Left ventricle myocardium inferior (tissue), 1 donor: ENCODE results near the gene OR8B4. TPM values are rescaled to one million over a fixed set of nuclear protein-coding genes. Genes with fewer than 3 reads are reported as not detected.
A peak's percentile ranks its signal among the peaks of the same experiment; 100 is the strongest.

ENCODE experiments used
- DNase-seq: peaks from one replicate; pipeline ENCODE4 v3.0.0-alpha.2; 2020
- H3K27ac ChIP-seq: fragments of 200-600 bp; replicated peaks from 2 replicates; pipeline ENCODE4 v1.8.0; 2021
- H3K27me3 ChIP-seq: fragments of 200-600 bp; 2 replicates; pipeline ENCODE4 v1.8.0; 2021; ENCODE audit warnings: low read depth
- H3K36me3 ChIP-seq: fragments of 200-600 bp; 2 replicates; pipeline ENCODE4 v1.8.0; 2021
- H3K4me1 ChIP-seq: fragments of 200-600 bp; 2 replicates; pipeline ENCODE4 v1.8.0; 2021
- H3K4me3 ChIP-seq: fragments of 200-600 bp; 2 replicates; pipeline ENCODE4 v1.8.0; 2021; ENCODE audit warnings: mild to moderate bottlenecking, moderate library complexity
- H3K9me3 ChIP-seq: fragments of 200-600 bp; replicated peaks from 2 replicates; pipeline ENCODE4 v1.8.0; 2021
- CTCF ChIP-seq: fragments of 200-600 bp; IDR thresholded peaks from 2 replicates; pipeline ENCODE4 v1.8.0; 2021; ENCODE audit warnings: antibody characterized with exemption, mild to moderate bottlenecking, borderline replicate concordance
- intact Hi-C: fragments of 100-400 bp; cut with micrococcal nuclease; formaldehyde crosslinking; loops from one replicate; pipeline ENCODE4 v1.11.0; 2022
- total RNA-seq: library from RNA; stranded (reverse); fragmentation: NEBNext Ultra II Directional; extraction: Animal tissue kit (Norgen Biotek cat#: 25700); gene quantifications from one replicate; pipeline ENCODE4 v1.2.1, GENCODE V29; 2021
- donor health status: DM: no; HTN: yes; CAD: no; lungs with severe emphysema.

OR8B4 gene
- total RNA-seq, 1 donor from 2014 or later = not detected

- Histone ChIP-seq H3K27ac (no peak overlapping the region), H3K9me3 (peaks cover 33% of the 10 kb centered on the region), H3K27me3 (no peaks in the 10 kb centered on the region), H3K4me1 (no peaks in the 10 kb centered on the region), H3K4me3 (no peak overlapping the region), H3K36me3 (no peaks in the 10 kb centered on the region)
- intact Hi-C loops = no loop called here
- DNase-seq = no peak
- no peak for TF ChIP-seq CTCF
Measured at GRCh38 chr11:124446916-124447315, 22.2 kb upstream of the OR8B4 start.

GRCh38 chr11:124445646-124446150 lies 21.0 kb upstream of the OR8B4 start, which contains the start of gene OR8B8:
TSS of gene OR8B8 (minus strand) at chr11:124445696. CDS start at chr11:124441085, 4,611 bp downstream.
- intact Hi-C loops = no loop called here
- no peak within 1 kb of the TSS for H3K27ac ChIP-seq

GRCh38 chr11:124442847-124443246 lies 18.2 kb upstream of the OR8B4 start:
- Histone ChIP-seq H3K36me3 (no peaks in the 10 kb centered on the region), H3K4me1 (no peaks in the 10 kb centered on the region), H3K9me3 (no peaks in the 10 kb centered on the region), H3K4me3 (no peak overlapping the region), H3K27me3 (peaks cover 11% of the 10 kb centered on the region), H3K27ac (no peak overlapping the region)
- no peak for TF ChIP-seq CTCF
- DNase-seq = no peak
- intact Hi-C loops = no loop called here

More at GRCh38 chr11:124445646-124446150, 21.0 kb upstream of the OR8B4 start, which contains the start of gene OR8B8:
- Histone ChIP-seq H3K27me3 (peaks cover 9% of the 10 kb centered on the region), H3K4me1 (no peaks in the 10 kb centered on the region), H3K36me3 (no peaks in the 10 kb centered on the region), H3K4me3 (no peak within 1 kb of the TSS), H3K9me3 (peaks cover 23% of the 10 kb centered on the region)
- no peak for TF ChIP-seq CTCF
- DNase-seq = no peak

- intact Hi-C loops = no loop called here
- no peaks in the 10 kb centered on the region for H3K4me1 ChIP-seq
- H3K36me3 ChIP-seq = no peaks in the 10 kb centered on the region
- H3K4me3 ChIP-seq = no peak overlapping the region
- peak; percentile 15 for TF ChIP-seq CTCF
- no peaks in the 10 kb centered on the region for H3K9me3 ChIP-seq
- H3K27ac ChIP-seq = no peak overlapping the region
- H3K27me3 ChIP-seq = peaks cover 11% of the 10 kb centered on the region
- no peak for DNase-seq
Measured at GRCh38 chr11:124442442-124442841, 17.8 kb upstream of the OR8B4 start.

DNA sequence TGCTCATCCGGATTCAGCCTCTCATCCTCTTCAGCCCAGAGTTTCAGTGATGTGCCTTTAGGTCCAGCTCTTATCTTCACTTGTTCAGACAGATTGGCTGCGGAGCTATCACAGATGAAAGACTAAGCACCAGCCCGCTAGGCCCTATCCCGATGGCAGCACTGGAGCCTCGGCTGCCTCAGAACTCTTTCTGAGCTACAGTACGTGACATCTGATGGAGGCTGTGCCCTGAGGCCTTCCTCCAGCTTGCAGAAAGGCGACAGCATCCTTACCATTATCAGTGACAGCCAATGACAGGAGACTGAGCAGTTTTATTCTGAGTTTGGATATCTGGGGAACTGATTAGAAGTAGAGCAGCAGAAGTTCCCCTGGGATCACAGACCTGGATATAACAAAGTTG lies 16.8 kb upstream of the OR8B4 start:
- no peak for DNase-seq
- H3K4me3 ChIP-seq = no peak overlapping the region
- intact Hi-C loops = no loop called here
- TF ChIP-seq CTCF = no peak
- no peaks in the 10 kb centered on the region for H3K36me3 ChIP-seq
- H3K27me3 ChIP-seq = peaks cover 14% of the 10 kb centered on the region
- no peak overlapping the region for H3K27ac ChIP-seq
- H3K9me3 ChIP-seq = no peaks in the 10 kb centered on the region
- H3K4me1 ChIP-seq = no peaks in the 10 kb centered on the region

- no peaks in the 10 kb centered on the region for H3K4me1 ChIP-seq
- no peak overlapping the region for H3K4me3 ChIP-seq
- DNase-seq = no peak
- intact Hi-C loops = no loop called here
- no peak overlapping the region for H3K27ac ChIP-seq
- no peaks in the 10 kb centered on the region for H3K9me3 ChIP-seq
- H3K27me3 ChIP-seq = peaks cover 18% of the 10 kb centered on the region
- TF ChIP-seq CTCF = no peak
- no peaks in the 10 kb centered on the region for H3K36me3 ChIP-seq
Measured at GRCh38 chr11:124441081-124441480, 16.4 kb upstream of the OR8B4 start.
